Fibroblast of mammary gland (primary cell): ENCODE data around the gene PLAC1.

ENCODE experiments used
- DNase-seq: peaks from one replicate; pipeline ENCODE4 v3.0.0-alpha.2; 2010; ENCODE audit warnings: low read depth
- H3K4me3 ChIP-seq: 2 replicates; pipeline ENCODE4 v1.5.1; 2011; ENCODE audit warnings: low read depth, mild to moderate bottlenecking, low read length, moderate library complexity; ENCODE audit not compliant: control insufficient read depth
- TF ChIP-seq, protein P1 (sequence below): conservative IDR thresholded peaks from 2 replicates; pipeline ENCODE4 v1.5.1; 2011; ENCODE audit warnings: low read depth, low read length, inconsistent platforms; ENCODE audit not compliant: control insufficient read depth, insufficient read depth

PLAC1 gene

DNA sequence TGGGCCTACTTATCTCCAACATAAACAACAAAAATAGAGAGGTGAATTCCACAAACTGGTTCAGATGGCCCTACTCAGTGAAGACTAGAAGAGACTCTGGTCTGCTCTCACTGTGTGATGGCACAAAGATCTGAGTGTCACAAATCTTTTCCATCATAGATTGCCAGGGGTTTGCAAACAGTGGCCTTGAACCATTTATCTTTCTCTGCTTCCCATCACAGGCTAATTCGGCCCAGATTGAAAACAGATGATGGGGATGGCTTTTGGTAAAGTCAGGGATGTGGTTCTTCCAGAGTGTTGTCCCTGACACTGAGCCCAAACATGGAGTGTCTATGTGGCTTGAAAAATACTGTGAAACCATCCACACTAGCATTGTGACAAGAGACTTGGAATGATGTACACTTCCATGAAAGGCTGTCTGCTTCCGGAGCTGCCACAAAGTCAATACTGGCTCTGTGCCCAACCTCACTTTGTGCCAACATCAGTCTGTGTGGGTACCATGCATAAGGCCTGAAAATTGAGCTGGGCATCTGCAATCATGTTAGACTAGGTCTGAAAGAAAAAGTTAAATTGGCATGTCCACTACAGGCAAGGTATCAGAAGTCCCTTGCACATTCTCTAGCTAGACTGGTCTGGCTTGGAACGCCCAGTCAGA lies 25.2 kb upstream of the PLAC1 start:
- DNase-seq, result no peak
- TF ChIP-seq, protein P1, sequence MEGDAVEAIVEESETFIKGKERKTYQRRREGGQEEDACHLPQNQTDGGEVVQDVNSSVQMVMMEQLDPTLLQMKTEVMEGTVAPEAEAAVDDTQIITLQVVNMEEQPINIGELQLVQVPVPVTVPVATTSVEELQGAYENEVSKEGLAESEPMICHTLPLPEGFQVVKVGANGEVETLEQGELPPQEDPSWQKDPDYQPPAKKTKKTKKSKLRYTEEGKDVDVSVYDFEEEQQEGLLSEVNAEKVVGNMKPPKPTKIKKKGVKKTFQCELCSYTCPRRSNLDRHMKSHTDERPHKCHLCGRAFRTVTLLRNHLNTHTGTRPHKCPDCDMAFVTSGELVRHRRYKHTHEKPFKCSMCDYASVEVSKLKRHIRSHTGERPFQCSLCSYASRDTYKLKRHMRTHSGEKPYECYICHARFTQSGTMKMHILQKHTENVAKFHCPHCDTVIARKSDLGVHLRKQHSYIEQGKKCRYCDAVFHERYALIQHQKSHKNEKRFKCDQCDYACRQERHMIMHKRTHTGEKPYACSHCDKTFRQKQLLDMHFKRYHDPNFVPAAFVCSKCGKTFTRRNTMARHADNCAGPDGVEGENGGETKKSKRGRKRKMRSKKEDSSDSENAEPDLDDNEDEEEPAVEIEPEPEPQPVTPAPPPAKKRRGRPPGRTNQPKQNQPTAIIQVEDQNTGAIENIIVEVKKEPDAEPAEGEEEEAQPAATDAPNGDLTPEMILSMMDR, result no peak

DNA sequence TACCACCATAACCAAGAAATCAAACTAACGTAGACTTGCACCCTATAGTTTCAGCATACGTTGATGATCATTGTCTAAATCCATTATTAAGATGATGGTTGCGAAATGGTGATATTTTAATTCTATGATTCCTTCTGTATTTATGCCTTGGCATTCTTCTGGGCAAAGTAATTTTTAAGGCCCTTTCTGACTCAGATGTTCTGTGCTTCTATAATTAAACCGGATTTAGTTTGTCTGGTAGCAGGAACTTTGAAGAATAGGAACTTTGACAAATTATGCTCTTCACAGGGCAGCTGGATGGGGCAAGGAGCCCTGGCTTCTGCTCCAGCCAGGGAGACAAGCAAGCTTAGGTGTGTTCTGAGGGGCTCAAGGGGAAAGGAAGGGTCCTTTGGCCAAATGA lies 23.8 kb upstream of the PLAC1 start:
- TF ChIP-seq, protein P1, result no peak
- no peak for DNase-seq

More for the DNA sequence above, 25.2 kb upstream of the PLAC1 start:
- no peak overlapping the region for H3K4me3 ChIP-seq

DNA sequence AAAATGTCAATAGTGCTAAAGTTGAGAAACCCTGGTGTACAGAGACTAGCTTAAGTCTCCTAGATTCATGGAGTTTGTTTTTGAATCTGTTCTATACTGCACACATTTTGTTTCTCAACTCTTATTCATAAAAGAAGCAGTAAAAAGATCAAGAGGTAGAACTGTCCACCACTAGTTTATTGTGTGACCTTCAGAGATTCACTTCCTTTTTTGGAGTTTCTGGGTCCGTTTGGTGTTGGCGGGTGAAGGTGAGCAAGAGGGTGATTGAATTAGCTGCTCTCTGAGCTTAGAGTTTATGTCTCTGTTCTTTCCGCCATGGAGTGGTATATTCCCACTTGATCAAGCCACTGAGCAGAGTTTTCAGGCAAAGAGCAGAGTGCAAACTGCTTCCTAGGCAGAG lies 21.4 kb upstream of the PLAC1 start:
- no peak for DNase-seq
- TF ChIP-seq, protein P1, result no peak
- H3K4me3 ChIP-seq, result no peak overlapping the region

More for the DNA sequence above, 23.8 kb upstream of the PLAC1 start:
- no peak overlapping the region for H3K4me3 ChIP-seq

- peak; percentile 75 for DNase-seq
- TF ChIP-seq, protein P1, result no peak
- H3K4me3 ChIP-seq, result no peak overlapping the region
Measured at GRCh38 chrX:134679221-134679620, 20.9 kb upstream of the PLAC1 start.

GRCh38 chrX:134677332-134677731 lies 19.1 kb upstream of the PLAC1 start:
- no peak overlapping the region for H3K4me3 ChIP-seq

GRCh38 chrX:134676436-134676835 lies 18.2 kb upstream of the PLAC1 start:
- TF ChIP-seq, protein P1, result no peak
- no peak overlapping the region for H3K4me3 ChIP-seq
- peak; percentile 72 for DNase-seq

More at GRCh38 chrX:134677332-134677731, 19.1 kb upstream of the PLAC1 start:
- TF ChIP-seq, protein P1, result no peak
- no peak for DNase-seq

DNA sequence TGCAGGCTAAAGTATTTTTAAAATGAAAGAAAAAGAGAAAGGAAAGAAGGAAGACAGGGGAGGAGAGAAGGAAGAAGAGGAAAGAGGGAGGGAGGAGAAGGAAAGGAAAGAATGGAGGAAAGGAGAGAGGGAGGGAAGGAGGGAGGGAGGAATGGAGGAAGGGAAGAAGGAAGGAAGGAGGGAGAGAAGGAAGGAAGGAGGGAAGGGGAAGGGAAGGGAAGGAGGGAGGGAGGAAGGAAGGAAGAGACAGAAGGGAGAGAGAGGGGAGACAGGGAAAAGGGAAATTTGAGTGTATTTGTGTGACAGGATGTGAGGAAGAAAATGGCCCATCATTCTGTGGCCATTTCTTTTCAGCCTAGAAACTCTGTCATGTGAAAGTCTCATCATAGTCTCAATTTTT lies 14.9 kb upstream of the PLAC1 start:
- no peak overlapping the region for H3K4me3 ChIP-seq
- TF ChIP-seq, protein P1, result no peak
- no peak for DNase-seq
